KMS-11 (cell line): ENCODE data around the gene CTNNA3.

Experiments used
- H2AFZ ChIP-seq: fragments of 200-600 bp; sonication (generic); 2 replicates; pipeline ENCODE4 v1.6.1; 2016; ENCODE audit warnings: antibody characterized with exemption, mixed run types, low read depth
- H3K27ac ChIP-seq: fragments of 200-600 bp; sonication (generic); 2 replicates; pipeline ENCODE4 v1.6.1; 2016; ENCODE audit warnings: mild to moderate bottlenecking, mixed run types
- H3K27me3 ChIP-seq: fragments of 200-600 bp; sonication (generic); 2 replicates; pipeline ENCODE4 v1.6.1; 2017; ENCODE audit warnings: mild to moderate bottlenecking, low read depth, mixed run types, moderate library complexity; ENCODE audit not compliant: insufficient read depth
- H3K36me3 ChIP-seq: fragments of 200-600 bp; sonication (generic); 2 replicates; pipeline ENCODE4 v1.6.1; 2017; ENCODE audit warnings: mild to moderate bottlenecking, mixed run types; ENCODE audit not compliant: insufficient read depth
- H3K4me1 ChIP-seq: fragments of 200-600 bp; sonication (generic); 2 replicates; pipeline ENCODE4 v1.6.1; 2016; ENCODE audit warnings: mild to moderate bottlenecking, low read depth, mixed run types; ENCODE audit not compliant: poor library complexity, severe bottlenecking
- H3K4me2 ChIP-seq: fragments of 200-600 bp; sonication (generic); 2 replicates; pipeline ENCODE4 v1.7.0; 2016; ENCODE audit warnings: mild to moderate bottlenecking, mixed run types
- H3K4me3 ChIP-seq: fragments of 200-600 bp; sonication (generic); IDR thresholded peaks from 2 replicates; pipeline ENCODE4 v1.6.1; 2017; ENCODE audit warnings: low read depth, low read length, mixed read lengths; ENCODE audit not compliant: insufficient read depth
- H3K79me2 ChIP-seq: fragments of 200-600 bp; sonication (generic); 2 replicates; pipeline ENCODE4 v1.6.1; 2016; ENCODE audit warnings: low read depth, mixed run types; ENCODE audit not compliant: insufficient read depth
- H3K9ac ChIP-seq: fragments of 200-600 bp; sonication (generic); 2 replicates; pipeline ENCODE4 v1.6.1; 2016; ENCODE audit warnings: mild to moderate bottlenecking, mixed run types
- H4K20me1 ChIP-seq: fragments of 200-600 bp; sonication (generic); 2 replicates; pipeline ENCODE4 v1.6.1; 2016; ENCODE audit warnings: mild to moderate bottlenecking, mixed run types; ENCODE audit not compliant: insufficient read depth
- CTCF ChIP-seq: fragments of 200-600 bp; sonication (generic); conservative IDR thresholded peaks from 2 replicates; pipeline ENCODE4 v1.6.1; 2017; ENCODE audit warnings: low read depth, mild to moderate bottlenecking, antibody characterized with exemption, low read length, moderate library complexity, mixed read lengths

The CTNNA3 gene

GRCh38 chr10:66744915-66745314, 951.1 kb downstream of the CTNNA3 start:
- no peak overlapping the region for H3K27ac ChIP-seq
- H3K79me2 ChIP-seq, result no peaks in the 10 kb centered on the region
- H3K9ac ChIP-seq, result no peak overlapping the region
- H3K4me1 ChIP-seq, result no peaks in the 10 kb centered on the region
- H3K4me3 ChIP-seq, result no peak overlapping the region
- no peaks in the 10 kb centered on the region for H4K20me1 ChIP-seq
- no peak overlapping the region for H3K4me2 ChIP-seq
- H3K36me3 ChIP-seq, result no peaks in the 10 kb centered on the region
- H3K27me3 ChIP-seq, result no peaks in the 10 kb centered on the region
- no peak for TF ChIP-seq CTCF
- H2AFZ ChIP-seq, result no peak overlapping the region

- Histone ChIP-seq H3K79me2 (no peaks in the 10 kb centered on the region), H4K20me1 (no peaks in the 10 kb centered on the region), H3K27me3 (no peaks in the 10 kb centered on the region), H3K27ac (no peak overlapping the region), H3K36me3 (no peaks in the 10 kb centered on the region), H3K9ac (no peak overlapping the region), H3K4me2 (no peak overlapping the region), H2AFZ (no peak overlapping the region), H3K4me3 (no peak overlapping the region), H3K4me1 (no peaks in the 10 kb centered on the region)
- no peak for TF ChIP-seq CTCF
Measured at GRCh38 chr10:66737241-66737640, 958.8 kb downstream of the CTNNA3 start.

- Histone ChIP-seq H3K4me2 (no peak overlapping the region), H2AFZ (no peak overlapping the region), H3K36me3 (no peaks in the 10 kb centered on the region), H3K4me1 (no peaks in the 10 kb centered on the region), H3K27me3 (no peaks in the 10 kb centered on the region), H3K27ac (no peak overlapping the region), H3K4me3 (no peak overlapping the region), H4K20me1 (no peaks in the 10 kb centered on the region), H3K79me2 (no peaks in the 10 kb centered on the region), H3K9ac (no peak overlapping the region)
- no peak for TF ChIP-seq CTCF
Measured at GRCh38 chr10:66723608-66724400, 972.2 kb downstream of the CTNNA3 start.

- Histone ChIP-seq H3K27ac (no peak overlapping the region), H3K27me3 (no peaks in the 10 kb centered on the region), H3K36me3 (no peaks in the 10 kb centered on the region), H3K4me2 (no peak overlapping the region), H3K79me2 (no peaks in the 10 kb centered on the region), H3K4me3 (no peak overlapping the region), H2AFZ (no peak overlapping the region), H3K9ac (no peak overlapping the region), H3K4me1 (no peaks in the 10 kb centered on the region), H4K20me1 (no peaks in the 10 kb centered on the region)
- TF ChIP-seq CTCF, result no peak
Measured at GRCh38 chr10:66719483-66719882, 976.5 kb downstream of the CTNNA3 start.
